IMR-90 (cell line): ENCODE results near the gene PLCB3. TPM values are rescaled to one million over a fixed set of nuclear protein-coding genes. Genes with fewer than 3 reads are reported as not detected.

Experiments
- ATAC-seq: fragments of 200-7000 bp; cut with Tn5 transposase; 2 replicates; pipeline ENCODE4 v1.9.1; 2020; ENCODE audit warnings: low read depth, mild to moderate bottlenecking, moderate library complexity
- BruUV-seq: library from RNA; stranded (reverse); fragments of 400-500 nt; replicated peaks from 2 replicates; lab custom pipeline; 2021; lab: Mats Ljungman, UMichigan
- CTCF ChIA-PET: fragments of 300-600 bp; formaldehyde crosslinking; extraction: SDS; loops from one replicate; lab custom pipeline; 2021; ENCODE audit warnings: antibody characterized with exemption; lab: Yijun Ruan, JAX
- POLR2A ChIA-PET: fragments of 300-600 bp; sonication (Branson Sonifier 250); formaldehyde crosslinking; loops from one replicate; lab custom pipeline; 2022; ENCODE audit warnings: antibody characterized with exemption; ENCODE audit not compliant: unreplicated experiment; lab: Charles Lee
- DNase-seq: peaks from one replicate; pipeline ENCODE4 v3.0.0; 2013
- H2AFZ ChIP-seq: replicated peaks from 2 replicates; pipeline ENCODE3; 2013; ENCODE audit warnings: low read length, mild to moderate bottlenecking; ENCODE audit not compliant: poor library complexity
- H2AK5ac ChIP-seq: 2 replicates; pipeline ENCODE4 v1.6.1; 2013; ENCODE audit warnings: low read depth, low read length, inconsistent platforms
- H2AK9ac ChIP-seq: replicated peaks from 2 replicates; pipeline ENCODE3; 2013; ENCODE audit warnings: mild to moderate bottlenecking, low read depth, low read length, moderate library complexity; ENCODE audit not compliant: poor library complexity
- H2BK120ac ChIP-seq: 2 replicates; pipeline ENCODE4 v1.6.1; 2013; ENCODE audit warnings: low read depth, low read length, inconsistent platforms
- H2BK15ac ChIP-seq: 3 replicates; pipeline ENCODE4 v1.6.1; 2013; ENCODE audit warnings: low read depth, low read length, inconsistent platforms
- H2BK20ac ChIP-seq: 2 replicates; pipeline ENCODE4 v1.6.1; 2013; ENCODE audit warnings: low read depth, mild to moderate bottlenecking, inconsistent platforms, low read length, moderate library complexity
- H2BK5ac ChIP-seq: 2 replicates; pipeline ENCODE4 v1.6.1; 2013; ENCODE audit warnings: mild to moderate bottlenecking, low read depth, low read length, inconsistent platforms; ENCODE audit not compliant: poor library complexity, severe bottlenecking
- H3K14ac ChIP-seq: replicated peaks from 2 replicates; pipeline ENCODE4 v1.6.1; 2013; ENCODE audit warnings: low read depth, low read length, inconsistent platforms
- H3K18ac ChIP-seq: 2 replicates; pipeline ENCODE4 v1.6.1; 2013; ENCODE audit warnings: low read depth, low read length, control low read depth
- H3K23ac ChIP-seq: 2 replicates; pipeline ENCODE4 v1.6.1; 2013; ENCODE audit warnings: low read depth, low read length, inconsistent platforms
- H3K27ac ChIP-seq: 2 replicates; pipeline ENCODE4 v1.5.1; 2013; ENCODE audit warnings: mild to moderate bottlenecking, control low read depth, low read length; ENCODE audit not compliant: insufficient read depth
- H3K27me3 ChIP-seq: 2 replicates; pipeline ENCODE4 v1.6.1; 2013; ENCODE audit warnings: low read length; ENCODE audit not compliant: control insufficient read depth, insufficient read depth
- H3K36me3 ChIP-seq: 2 replicates; pipeline ENCODE4 v1.6.1; 2013; ENCODE audit warnings: low read length, mixed read lengths; ENCODE audit not compliant: control insufficient read depth, insufficient read depth
- H3K4ac ChIP-seq: 2 replicates; pipeline ENCODE4 v1.6.1; 2013; ENCODE audit warnings: low read depth, low read length, inconsistent platforms
- H3K4me1 ChIP-seq: 2 replicates; pipeline ENCODE4 v1.6.1; 2013; ENCODE audit warnings: low read length, mixed read lengths; ENCODE audit not compliant: control insufficient read depth, insufficient read depth
- H3K4me2 ChIP-seq: 2 replicates; pipeline ENCODE4 v1.6.1; 2013; ENCODE audit warnings: low read depth, mild to moderate bottlenecking, control low read depth, low read length, moderate library complexity
- H3K4me3 ChIP-seq: 2 replicates; pipeline ENCODE4 v1.5.1; 2013; ENCODE audit warnings: low read depth, mild to moderate bottlenecking, control low read depth, low read length, moderate library complexity; ENCODE audit not compliant: insufficient read depth
- H3K56ac ChIP-seq: 2 replicates; pipeline ENCODE4 v1.6.1; 2013; ENCODE audit warnings: low read length, inconsistent platforms; ENCODE audit not compliant: insufficient read depth; ENCODE audit errors: extremely low read depth
- H3K79me1 ChIP-seq, 2 experiments: 2 replicates each; pipeline ENCODE4 v1.6.1; 2013; ENCODE audit warnings: low read length in 2 of 2, inconsistent platforms in 1 of 2, low read depth in 1 of 2
- H3K9ac ChIP-seq: 2 replicates; pipeline ENCODE4 v1.6.1; 2013; ENCODE audit warnings: low read depth, low read length, control low read depth
- H3K9me1 ChIP-seq: 2 replicates; pipeline ENCODE4 v1.6.1; 2013; ENCODE audit warnings: low read length, inconsistent platforms; ENCODE audit not compliant: insufficient read depth
- H3K9me3 ChIP-seq: 2 replicates; pipeline ENCODE4 v1.6.1; 2013; ENCODE audit warnings: low read length; ENCODE audit not compliant: control insufficient read depth, insufficient read depth
- H4K20me1 ChIP-seq: 2 replicates; pipeline ENCODE4 v1.6.1; 2013; ENCODE audit warnings: low read length, inconsistent platforms; ENCODE audit not compliant: insufficient read depth
- H4K5ac ChIP-seq: 2 replicates; pipeline ENCODE4 v1.6.1; 2013; ENCODE audit warnings: mild to moderate bottlenecking, low read depth, low read length, control low read depth
- H4K8ac ChIP-seq, 2 experiments: 2 replicates each; pipeline ENCODE4 v1.6.1; 2013; ENCODE audit warnings: low read depth in 2 of 2, low read length in 2 of 2, control low read depth in 1 of 2, inconsistent platforms in 1 of 2
- H4K91ac ChIP-seq: 2 replicates; pipeline ENCODE4 v1.6.1; 2013; ENCODE audit warnings: low read depth, low read length, inconsistent platforms; ENCODE audit not compliant: insufficient read depth
- CEBPB ChIP-seq: IDR thresholded peaks from 2 replicates; pipeline ENCODE4 v1.6.1; 2012; ENCODE audit warnings: low read depth, low read length, improper control_type of control experiment
- MXI1 ChIP-seq: IDR thresholded peaks from 2 replicates; pipeline ENCODE4 v1.6.1; 2012; ENCODE audit warnings: low read depth, mild to moderate bottlenecking, low read length, moderate library complexity, borderline replicate concordance
- NFE2L2 ChIP-seq: fragments of 150-350 bp; IDR thresholded peaks from 2 replicates; pipeline ENCODE4 v1.6.1; 2016; ENCODE audit warnings: low read depth, mild to moderate bottlenecking, low read length
- RAD21 ChIP-seq: IDR thresholded peaks from 2 replicates; pipeline ENCODE4 v1.6.1; 2012; ENCODE audit warnings: low read length, improper control_type of control experiment
- SMC3 ChIP-seq: fragments of 150-350 bp; IDR thresholded peaks from 2 replicates; pipeline ENCODE4 v1.6.1; 2016; ENCODE audit warnings: low read depth, mild to moderate bottlenecking, antibody characterized with exemption, low read length, moderate library complexity
- WGBS, 2 experiments: methylation state at CpG; one replicate each; pipeline versions ENCODE4 v1.1.5 to v1.1.7; 2013; ENCODE audit warnings: missing lambda C conversion rate in 2 of 2; ENCODE audit not compliant: insufficient read length in 1 of 2; ENCODE audit errors: extremely low coverage in 2 of 2; 5-methylcytosine and 5-hydroxymethylcytosine counted together
- dilution Hi-C: fragments of 300-500 bp; cut with HindIII; formaldehyde crosslinking; loops from one replicate; pipeline ENCODE4 v1.14.3; 2018; ENCODE audit warnings: low sequenced_read_pairs; ENCODE audit not compliant: unreplicated experiment
- in situ Hi-C: fragments of 300-500 bp; cut with MboI; formaldehyde crosslinking; loops from 3 replicates; pipeline ENCODE4 v1.14.3; 2019; ENCODE audit warnings: low sequenced_read_pairs, inconsistent platforms, mixed read lengths
- intact Hi-C: fragments of 100-400 bp; cut with micrococcal nuclease; formaldehyde crosslinking; loops from 2 replicates; pipeline ENCODE4 v1.10.0; 2022
- polyA plus RNA-seq, 3 experiments: library from polyadenylated mRNA; depleted of rRNA; stranded (reverse); fragments of >200 nt; gene quantifications; 2 replicates each; pipeline ENCODE4 v1.2.3, GENCODE V29; 2012; ENCODE audit warnings: low replicate concordance in 1 of 3
- total RNA-seq: library from RNA; depleted of rRNA; stranded (reverse); fragments of >200 nt; gene quantifications from 2 replicates; pipeline ENCODE4 v1.2.3, GENCODE V29; 2012
- TF ChIP-seq, protein P1 (sequence below): fragments of 150-350 bp; IDR thresholded peaks from 2 replicates; pipeline ENCODE4 v1.6.1; 2016; ENCODE audit warnings: low read depth, mild to moderate bottlenecking, low read length, moderate library complexity, borderline replicate concordance
- TF ChIP-seq, protein P2 (sequence below): conservative IDR thresholded peaks from 2 replicates; pipeline ENCODE4 v1.5.1; 2012; ENCODE audit warnings: mild to moderate bottlenecking, low read depth, low read length, improper control_type of control experiment
- TF ChIP-seq, protein P3 (sequence below): fragments of 150-350 bp; IDR thresholded peaks from 2 replicates; pipeline ENCODE4 v1.6.1; 2017; ENCODE audit warnings: mild to moderate bottlenecking, antibody characterized with exemption, low read length, low read depth

Gene PLCB3
- total and polyA plus RNA-seq, 2 of the 4 experiments (the other 2 are of a cell fraction), result 23.9 to 24.9 TPM

DNA sequence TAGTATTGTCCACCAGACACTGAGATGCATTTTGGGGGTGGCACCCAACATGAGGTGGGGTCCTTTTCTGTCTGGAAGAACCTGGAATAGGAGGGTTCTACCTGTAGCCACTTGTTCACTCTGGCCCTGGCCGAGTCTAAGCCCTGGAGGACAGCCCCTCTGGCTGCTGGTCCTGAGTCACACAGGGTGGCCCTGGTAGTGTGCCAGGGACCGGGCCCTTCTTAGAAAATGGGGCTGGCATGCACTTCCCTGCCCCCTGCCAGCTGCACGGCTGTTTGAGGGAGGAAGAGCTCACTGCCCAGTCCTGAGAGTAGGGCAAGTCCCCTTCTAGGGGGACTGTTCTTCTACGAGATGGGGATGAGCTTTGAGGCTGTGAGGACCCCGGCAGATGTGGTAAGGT, 2.2 kb downstream of the PLCB3 start:
- Histone ChIP-seq H3K14ac (no peak overlapping the region), H3K4me2 (no peak overlapping the region), H3K9me3 (no peaks in the 10 kb centered on the region), H3K9me1 (no peaks in the 10 kb centered on the region), H4K8ac (no peak overlapping the region), H4K20me1 (peaks cover 5% of the 10 kb centered on the region; the same call in 1 of the 2 replicates), H3K4me1 (peaks cover 10% of the 10 kb centered on the region), H3K18ac (no peak overlapping the region), H2BK20ac (no peak overlapping the region), H4K5ac (no peak overlapping the region), H3K4ac (no peak overlapping the region), H3K23ac (no peak overlapping the region), H3K36me3 (peaks cover 25% of the 10 kb centered on the region), H2AK9ac (no peak overlapping the region), H2AFZ (no peak overlapping the region), H2BK5ac (no peak overlapping the region), H3K27me3 (no peaks in the 10 kb centered on the region), H2BK120ac (no peak overlapping the region), H2AK5ac (no peak overlapping the region), H3K27ac (no peak overlapping the region), H4K91ac (no peak overlapping the region), H3K56ac (no peak overlapping the region), H3K79me1 (peaks cover 8 to 61% of the 10 kb centered on the region in 2 experiments), H3K4me3 (no peak overlapping the region), H2BK15ac (no peak overlapping the region), H3K9ac (no peak overlapping the region)
- ATAC-seq, result no peak
- 80% methylated on average over 1 of the region's 5 CpGs; no CpG with 5 or more reads in 1 of the 2 experiments for WGBS, 2 experiments
- intact Hi-C loops (no loop called here), in situ Hi-C loops (no loop called here), dilution Hi-C loops (no loop called here)
- ChIA-PET POLR2A (no interaction called here), CTCF (no interaction called here)
- TF ChIP-seq SMC3, result no peak
- no peak for TF ChIP-seq NFE2L2
- no peak for TF ChIP-seq RAD21
- no peak for TF ChIP-seq CEBPB
- TF ChIP-seq, protein P1, sequence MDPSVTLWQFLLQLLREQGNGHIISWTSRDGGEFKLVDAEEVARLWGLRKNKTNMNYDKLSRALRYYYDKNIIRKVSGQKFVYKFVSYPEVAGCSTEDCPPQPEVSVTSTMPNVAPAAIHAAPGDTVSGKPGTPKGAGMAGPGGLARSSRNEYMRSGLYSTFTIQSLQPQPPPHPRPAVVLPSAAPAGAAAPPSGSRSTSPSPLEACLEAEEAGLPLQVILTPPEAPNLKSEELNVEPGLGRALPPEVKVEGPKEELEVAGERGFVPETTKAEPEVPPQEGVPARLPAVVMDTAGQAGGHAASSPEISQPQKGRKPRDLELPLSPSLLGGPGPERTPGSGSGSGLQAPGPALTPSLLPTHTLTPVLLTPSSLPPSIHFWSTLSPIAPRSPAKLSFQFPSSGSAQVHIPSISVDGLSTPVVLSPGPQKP, result no peak
- no peak for TF ChIP-seq MXI1
- TF ChIP-seq, protein P2, sequence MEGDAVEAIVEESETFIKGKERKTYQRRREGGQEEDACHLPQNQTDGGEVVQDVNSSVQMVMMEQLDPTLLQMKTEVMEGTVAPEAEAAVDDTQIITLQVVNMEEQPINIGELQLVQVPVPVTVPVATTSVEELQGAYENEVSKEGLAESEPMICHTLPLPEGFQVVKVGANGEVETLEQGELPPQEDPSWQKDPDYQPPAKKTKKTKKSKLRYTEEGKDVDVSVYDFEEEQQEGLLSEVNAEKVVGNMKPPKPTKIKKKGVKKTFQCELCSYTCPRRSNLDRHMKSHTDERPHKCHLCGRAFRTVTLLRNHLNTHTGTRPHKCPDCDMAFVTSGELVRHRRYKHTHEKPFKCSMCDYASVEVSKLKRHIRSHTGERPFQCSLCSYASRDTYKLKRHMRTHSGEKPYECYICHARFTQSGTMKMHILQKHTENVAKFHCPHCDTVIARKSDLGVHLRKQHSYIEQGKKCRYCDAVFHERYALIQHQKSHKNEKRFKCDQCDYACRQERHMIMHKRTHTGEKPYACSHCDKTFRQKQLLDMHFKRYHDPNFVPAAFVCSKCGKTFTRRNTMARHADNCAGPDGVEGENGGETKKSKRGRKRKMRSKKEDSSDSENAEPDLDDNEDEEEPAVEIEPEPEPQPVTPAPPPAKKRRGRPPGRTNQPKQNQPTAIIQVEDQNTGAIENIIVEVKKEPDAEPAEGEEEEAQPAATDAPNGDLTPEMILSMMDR, result no peak
- TF ChIP-seq, protein P3, sequence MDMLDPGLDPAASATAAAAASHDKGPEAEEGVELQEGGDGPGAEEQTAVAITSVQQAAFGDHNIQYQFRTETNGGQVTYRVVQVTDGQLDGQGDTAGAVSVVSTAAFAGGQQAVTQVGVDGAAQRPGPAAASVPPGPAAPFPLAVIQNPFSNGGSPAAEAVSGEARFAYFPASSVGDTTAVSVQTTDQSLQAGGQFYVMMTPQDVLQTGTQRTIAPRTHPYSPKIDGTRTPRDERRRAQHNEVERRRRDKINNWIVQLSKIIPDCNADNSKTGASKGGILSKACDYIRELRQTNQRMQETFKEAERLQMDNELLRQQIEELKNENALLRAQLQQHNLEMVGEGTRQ, result no peak
- no TSS peak for BruUV-seq
- no peak for DNase-seq
